SK-N-SH (cell line): ENCODE results near the gene SPOP.

Experiments
- CHD2 ChIP-seq: fragments of 150-350 bp; IDR thresholded peaks from 2 replicates; pipeline ENCODE4 v1.6.1; 2018; ENCODE audit warnings: low read length; ENCODE audit not compliant: partially characterized antibody
- EP300 ChIP-seq, 2 experiments: IDR thresholded peaks; 2 replicates each; pipeline versions ENCODE4 v1.4.0 to v1.6.1; 2012; ENCODE audit warnings: borderline replicate concordance in 1 of 2, low read depth in 1 of 2, low read length in 1 of 2
- EZH2phosphoT487 ChIP-seq: fragments of 200-600 bp; sonication (generic); IDR thresholded peaks from 2 replicates; pipeline ENCODE4 v1.6.1; 2017; ENCODE audit warnings: low read depth, mixed run types, mild to moderate bottlenecking, antibody characterized with exemption, moderate library complexity, borderline replicate concordance
- FOXM1 ChIP-seq: IDR thresholded peaks from 2 replicates; pipeline ENCODE4 v1.4.0; 2012; ENCODE audit warnings: low read depth, mild to moderate bottlenecking
- GABPA ChIP-seq: IDR thresholded peaks from 2 replicates; pipeline ENCODE4 v1.4.0; 2012; ENCODE audit warnings: low read depth, mild to moderate bottlenecking
- NFIC ChIP-seq: IDR thresholded peaks from 2 replicates; pipeline ENCODE4 v1.4.0; 2012; ENCODE audit warnings: borderline replicate concordance
- POLR2AphosphoS5 ChIP-seq: IDR thresholded peaks from 2 replicates; pipeline ENCODE4 v1.6.1; 2012; ENCODE audit warnings: low read depth, low read length
- RAD21 ChIP-seq: IDR thresholded peaks from 2 replicates; pipeline ENCODE4 v1.6.1; 2012; ENCODE audit warnings: mild to moderate bottlenecking, low read length
- RCOR1 ChIP-seq: fragments of 150-350 bp; IDR thresholded peaks from 2 replicates; pipeline ENCODE4 v1.6.1; 2017; ENCODE audit warnings: antibody characterized with exemption, low read length
- REST ChIP-seq: IDR thresholded peaks from 2 replicates; pipeline ENCODE4 v1.6.1; 2012; ENCODE audit warnings: mild to moderate bottlenecking, low read depth, low read length, moderate library complexity
- SIN3A ChIP-seq: IDR thresholded peaks from 2 replicates; pipeline ENCODE4 v1.6.1; 2012; ENCODE audit warnings: low read depth, mild to moderate bottlenecking, low read length, moderate library complexity, borderline replicate concordance
- TAF1 ChIP-seq: IDR thresholded peaks from 2 replicates; pipeline ENCODE4 v1.6.1; 2012; ENCODE audit warnings: low read depth, mild to moderate bottlenecking, low read length, moderate library complexity, borderline replicate concordance
- TF ChIP-seq, protein P1 (sequence below): fragments of 200-600 bp; sonication (generic); IDR thresholded peaks from 2 replicates; pipeline ENCODE4 v1.6.1; 2017; ENCODE audit warnings: antibody characterized with exemption, mild to moderate bottlenecking, moderate library complexity
- TF ChIP-seq, protein P2 (sequence below): IDR thresholded peaks from 2 replicates; pipeline ENCODE4; 2012

DNA sequence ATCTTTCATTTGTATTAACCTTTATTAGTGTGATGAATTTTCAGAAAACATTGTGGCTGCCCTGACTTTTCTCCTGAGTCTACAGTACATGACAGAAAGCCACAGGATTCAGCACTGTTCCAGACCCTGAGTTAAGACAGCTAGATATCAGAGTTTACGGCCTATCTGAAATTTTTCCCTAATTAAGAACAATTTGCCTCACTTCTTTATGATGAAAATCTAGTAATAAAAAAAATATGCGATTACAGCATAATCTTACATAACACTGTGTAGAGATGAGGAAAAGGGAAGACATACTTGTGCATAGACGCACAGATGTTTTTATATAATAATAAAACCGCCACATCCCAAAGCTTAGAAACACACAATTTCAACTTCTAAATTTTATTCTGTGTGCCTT, 7.3 kb downstream of the SPOP start:
- TF ChIP-seq, protein P1, sequence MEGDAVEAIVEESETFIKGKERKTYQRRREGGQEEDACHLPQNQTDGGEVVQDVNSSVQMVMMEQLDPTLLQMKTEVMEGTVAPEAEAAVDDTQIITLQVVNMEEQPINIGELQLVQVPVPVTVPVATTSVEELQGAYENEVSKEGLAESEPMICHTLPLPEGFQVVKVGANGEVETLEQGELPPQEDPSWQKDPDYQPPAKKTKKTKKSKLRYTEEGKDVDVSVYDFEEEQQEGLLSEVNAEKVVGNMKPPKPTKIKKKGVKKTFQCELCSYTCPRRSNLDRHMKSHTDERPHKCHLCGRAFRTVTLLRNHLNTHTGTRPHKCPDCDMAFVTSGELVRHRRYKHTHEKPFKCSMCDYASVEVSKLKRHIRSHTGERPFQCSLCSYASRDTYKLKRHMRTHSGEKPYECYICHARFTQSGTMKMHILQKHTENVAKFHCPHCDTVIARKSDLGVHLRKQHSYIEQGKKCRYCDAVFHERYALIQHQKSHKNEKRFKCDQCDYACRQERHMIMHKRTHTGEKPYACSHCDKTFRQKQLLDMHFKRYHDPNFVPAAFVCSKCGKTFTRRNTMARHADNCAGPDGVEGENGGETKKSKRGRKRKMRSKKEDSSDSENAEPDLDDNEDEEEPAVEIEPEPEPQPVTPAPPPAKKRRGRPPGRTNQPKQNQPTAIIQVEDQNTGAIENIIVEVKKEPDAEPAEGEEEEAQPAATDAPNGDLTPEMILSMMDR = no peak
- TF ChIP-seq, protein P2, sequence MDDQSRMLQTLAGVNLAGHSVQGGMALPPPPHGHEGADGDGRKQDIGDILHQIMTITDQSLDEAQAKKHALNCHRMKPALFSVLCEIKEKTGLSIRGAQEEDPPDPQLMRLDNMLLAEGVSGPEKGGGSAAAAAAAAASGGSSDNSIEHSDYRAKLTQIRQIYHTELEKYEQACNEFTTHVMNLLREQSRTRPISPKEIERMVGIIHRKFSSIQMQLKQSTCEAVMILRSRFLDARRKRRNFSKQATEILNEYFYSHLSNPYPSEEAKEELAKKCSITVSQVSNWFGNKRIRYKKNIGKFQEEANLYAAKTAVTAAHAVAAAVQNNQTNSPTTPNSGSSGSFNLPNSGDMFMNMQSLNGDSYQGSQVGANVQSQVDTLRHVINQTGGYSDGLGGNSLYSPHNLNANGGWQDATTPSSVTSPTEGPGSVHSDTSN = no peak
- TF ChIP-seq EP300 (IDR thresholded peaks at IDR 0.05; ENCODE audit: borderline replicate concordance in 1 of 2, low read depth in 1 of 2, low read length in 1 of 2) (no peak), SIN3A (no peak), RAD21 (no peak), GABPA (no peak), POLR2AphosphoS5 (no peak), FOXM1 (no peak), NFIC (no peak), TAF1 (no peak), RCOR1 (no peak), REST (no peak), CHD2 (no peak), EZH2phosphoT487 (no peak)
